ENCODE data around the gene TMEM17. TPM values are rescaled to one million over a fixed set of nuclear protein-coding genes. Genes with fewer than 3 reads are reported as not detected.

The TMEM17 gene
- total RNA-seq, 1 donor from 2014 or later, result 1.7 TPM

DNA sequence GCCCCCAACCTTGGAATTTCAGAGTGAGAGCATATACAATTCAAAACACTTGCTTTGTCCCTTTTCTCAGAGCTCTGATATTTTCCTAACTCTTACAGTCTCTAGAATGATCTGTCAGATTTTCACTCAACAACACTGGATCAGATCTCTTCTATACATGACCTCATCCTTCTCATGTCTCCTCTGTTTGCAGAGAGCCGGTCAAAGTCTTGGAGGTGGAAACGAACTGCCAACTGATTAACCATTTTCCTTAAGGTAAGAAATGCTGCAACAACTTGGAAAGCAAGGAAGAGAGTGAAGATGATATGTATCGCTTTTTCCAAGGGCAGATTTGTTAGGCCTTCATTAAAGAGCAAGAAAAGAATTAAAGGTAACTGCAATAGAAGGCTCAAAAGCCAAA lies 4.9 kb downstream of the TMEM17 start:
- Mint-ChIP-seq H3K4me1 (ENCODE audit: unreplicated experiment) (peaks cover 5% of the 10 kb centered on the region), H3K27me3 (ENCODE audit: unreplicated experiment) (peaks cover 2% of the 10 kb centered on the region), H3K4me3 (ENCODE audit: unreplicated experiment) (no peak overlapping the region), H3K27ac (ENCODE audit: unreplicated experiment) (no peak overlapping the region), H3K36me3 (ENCODE audit: low read depth, unreplicated experiment) (no peaks in the 10 kb centered on the region), H3K9me3 (ENCODE audit: unreplicated experiment) (no peaks in the 10 kb centered on the region)
- TF ChIP-seq, protein P1, sequence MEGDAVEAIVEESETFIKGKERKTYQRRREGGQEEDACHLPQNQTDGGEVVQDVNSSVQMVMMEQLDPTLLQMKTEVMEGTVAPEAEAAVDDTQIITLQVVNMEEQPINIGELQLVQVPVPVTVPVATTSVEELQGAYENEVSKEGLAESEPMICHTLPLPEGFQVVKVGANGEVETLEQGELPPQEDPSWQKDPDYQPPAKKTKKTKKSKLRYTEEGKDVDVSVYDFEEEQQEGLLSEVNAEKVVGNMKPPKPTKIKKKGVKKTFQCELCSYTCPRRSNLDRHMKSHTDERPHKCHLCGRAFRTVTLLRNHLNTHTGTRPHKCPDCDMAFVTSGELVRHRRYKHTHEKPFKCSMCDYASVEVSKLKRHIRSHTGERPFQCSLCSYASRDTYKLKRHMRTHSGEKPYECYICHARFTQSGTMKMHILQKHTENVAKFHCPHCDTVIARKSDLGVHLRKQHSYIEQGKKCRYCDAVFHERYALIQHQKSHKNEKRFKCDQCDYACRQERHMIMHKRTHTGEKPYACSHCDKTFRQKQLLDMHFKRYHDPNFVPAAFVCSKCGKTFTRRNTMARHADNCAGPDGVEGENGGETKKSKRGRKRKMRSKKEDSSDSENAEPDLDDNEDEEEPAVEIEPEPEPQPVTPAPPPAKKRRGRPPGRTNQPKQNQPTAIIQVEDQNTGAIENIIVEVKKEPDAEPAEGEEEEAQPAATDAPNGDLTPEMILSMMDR (IDR thresholded peaks at IDR 0.05; ENCODE audit: unreplicated experiment), result no peak
- DNase-seq (ENCODE audit: low spot score), result no peak

DNA sequence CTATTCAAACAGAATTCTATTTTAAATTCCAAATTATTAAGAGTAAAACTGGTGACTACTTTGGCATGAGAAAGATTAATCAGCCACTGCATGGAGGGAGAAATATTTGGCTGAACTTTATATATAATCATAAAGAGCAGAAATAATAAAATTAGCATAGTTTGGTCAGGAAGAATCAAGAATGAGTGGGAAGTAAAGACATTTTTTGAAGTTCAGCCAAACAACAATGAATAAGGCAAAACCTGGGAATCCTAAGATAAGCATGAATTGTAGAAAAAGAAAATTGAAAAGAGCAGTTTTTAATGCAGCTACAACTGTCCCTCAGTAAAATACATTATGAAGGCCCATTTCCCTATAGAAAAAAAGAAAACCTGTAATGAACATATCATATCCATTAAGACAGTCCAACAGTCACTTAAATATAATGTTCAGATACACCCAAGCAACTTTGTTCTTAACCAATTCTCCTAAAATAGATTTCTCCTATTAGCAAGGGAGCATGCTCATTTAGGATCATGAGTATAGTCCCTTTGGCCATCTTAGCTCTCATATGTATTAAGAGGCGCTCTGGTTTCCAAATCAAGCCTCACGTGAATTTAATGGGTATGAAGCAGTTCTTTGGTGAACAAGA lies 6.5 kb downstream of the TMEM17 start:
- H3K27ac Mint-ChIP-seq (ENCODE audit: unreplicated experiment), result no peak overlapping the region
- H3K9me3 Mint-ChIP-seq (ENCODE audit: unreplicated experiment), result no peaks in the 10 kb centered on the region
- no peak overlapping the region for H3K4me3 Mint-ChIP-seq (ENCODE audit: unreplicated experiment)
- no peak for DNase-seq (ENCODE audit: low spot score)
- TF ChIP-seq, protein P1 (IDR thresholded peaks at IDR 0.05; ENCODE audit: unreplicated experiment), result no peak
- peaks cover 1% of the 10 kb centered on the region for H3K27me3 Mint-ChIP-seq (ENCODE audit: unreplicated experiment)
- no peaks in the 10 kb centered on the region for H3K36me3 Mint-ChIP-seq (ENCODE audit: low read depth, unreplicated experiment)
- peaks cover 5% of the 10 kb centered on the region for H3K4me1 Mint-ChIP-seq (ENCODE audit: unreplicated experiment)

DNA sequence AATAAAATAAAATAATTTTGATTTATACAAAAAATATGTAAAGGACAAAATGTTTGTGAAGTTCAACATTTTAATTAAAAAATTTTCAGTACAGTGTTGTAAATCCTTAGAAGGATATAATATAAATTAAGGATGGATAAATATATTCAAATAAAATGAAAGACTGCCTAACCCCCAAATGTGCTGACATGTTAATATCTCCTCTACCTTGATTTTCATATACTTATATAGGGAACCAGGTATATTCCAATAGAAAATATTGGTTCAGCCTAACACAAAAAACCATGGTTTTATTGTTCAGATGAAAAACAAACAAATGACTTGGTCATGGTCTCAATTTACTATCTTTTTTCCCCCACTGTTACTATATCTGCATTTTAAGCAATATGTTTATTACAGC lies 7.3 kb downstream of the TMEM17 start:
- DNase-seq (ENCODE audit: low spot score), result no peak
- Mint-ChIP-seq H3K36me3 (ENCODE audit: low read depth, unreplicated experiment) (no peaks in the 10 kb centered on the region), H3K27ac (ENCODE audit: unreplicated experiment) (no peak overlapping the region), H3K4me3 (ENCODE audit: unreplicated experiment) (no peak overlapping the region), H3K27me3 (ENCODE audit: unreplicated experiment) (peaks cover 2% of the 10 kb centered on the region), H3K4me1 (ENCODE audit: unreplicated experiment) (peaks cover 5% of the 10 kb centered on the region), H3K9me3 (ENCODE audit: unreplicated experiment) (no peaks in the 10 kb centered on the region)
- TF ChIP-seq, protein P1 (IDR thresholded peaks at IDR 0.05; ENCODE audit: unreplicated experiment), result no peak

DNA sequence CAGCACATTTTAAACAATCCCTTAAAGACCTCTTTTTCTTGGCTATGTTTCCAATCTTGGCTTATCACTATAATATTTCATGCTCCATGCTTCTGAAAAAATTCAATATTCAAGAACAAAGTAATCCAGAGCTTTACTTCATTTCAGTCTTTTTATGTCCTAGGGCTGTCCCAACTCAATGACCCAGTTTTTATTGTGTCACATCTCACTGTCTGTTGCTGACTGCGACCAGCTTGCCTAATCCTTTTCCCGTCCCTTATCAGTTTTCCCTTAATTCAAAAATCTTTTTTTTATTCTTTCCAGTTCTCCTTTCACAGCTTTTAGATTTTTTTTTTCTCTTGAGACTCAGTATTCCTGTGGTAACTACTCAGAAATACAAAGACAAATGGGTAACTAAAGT lies 10.2 kb downstream of the TMEM17 start:
- no peak for DNase-seq (ENCODE audit: low spot score)
- Mint-ChIP-seq H3K27ac (ENCODE audit: unreplicated experiment) (no peak overlapping the region), H3K36me3 (ENCODE audit: low read depth, unreplicated experiment) (no peaks in the 10 kb centered on the region), H3K27me3 (ENCODE audit: unreplicated experiment) (peaks cover 2% of the 10 kb centered on the region), H3K4me3 (ENCODE audit: unreplicated experiment) (no peak overlapping the region), H3K9me3 (ENCODE audit: unreplicated experiment) (no peaks in the 10 kb centered on the region), H3K4me1 (ENCODE audit: unreplicated experiment) (peaks cover 10% of the 10 kb centered on the region)
- TF ChIP-seq, protein P1 (IDR thresholded peaks at IDR 0.05; ENCODE audit: unreplicated experiment), result no peak

DNA sequence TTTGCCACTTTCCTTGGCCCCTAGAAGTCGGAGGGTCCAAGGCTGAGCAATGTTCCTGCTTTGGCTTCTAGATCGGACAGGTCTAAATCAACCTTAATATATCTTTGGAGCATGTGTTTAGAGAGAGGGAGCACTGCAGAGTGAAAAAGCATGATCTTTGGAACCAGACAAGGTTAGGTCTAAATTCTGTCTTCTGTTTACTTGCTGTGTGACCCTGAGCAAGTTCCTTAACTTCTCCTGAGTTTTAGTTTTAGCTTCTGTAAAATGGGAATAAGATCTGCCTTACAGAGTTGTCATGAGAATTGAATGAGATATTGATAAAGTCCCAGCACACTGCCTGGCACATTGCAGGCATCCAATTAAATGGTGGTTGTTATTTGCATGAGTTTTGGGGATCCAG lies 13.9 kb downstream of the TMEM17 start:
- no peak overlapping the region for H3K4me3 Mint-ChIP-seq (ENCODE audit: unreplicated experiment)
- peaks cover 4% of the 10 kb centered on the region for H3K27me3 Mint-ChIP-seq (ENCODE audit: unreplicated experiment)
- H3K9me3 Mint-ChIP-seq (ENCODE audit: unreplicated experiment), result no peaks in the 10 kb centered on the region
- peaks cover 10% of the 10 kb centered on the region for H3K4me1 Mint-ChIP-seq (ENCODE audit: unreplicated experiment)
- no peak overlapping the region for H3K27ac Mint-ChIP-seq (ENCODE audit: unreplicated experiment)
- no peaks in the 10 kb centered on the region for H3K36me3 Mint-ChIP-seq (ENCODE audit: low read depth, unreplicated experiment)
- no peak for DNase-seq (ENCODE audit: low spot score)
- TF ChIP-seq, protein P1 (IDR thresholded peaks at IDR 0.05; ENCODE audit: unreplicated experiment), result no peak

Data from endothelial cell (in vitro differentiated cells).